Transverse colon (tissue), 4 donors: Measurements from ENCODE around the gene PECR.

Experiments
- CTCF ChIP-seq, 5 experiments: fragments of 200-600 bp in 3 of 5; fragments of 450-650 bp in 2 of 5; sonication (generic) in 3 of 5; IDR thresholded peaks; 1 replicate in 2 of 5; 2 replicates in 3 of 5; pipeline ENCODE4 v1.5.1; 2016 to 2017; ENCODE audit warnings: antibody characterized with exemption in 5 of 5, inconsistent platforms in 3 of 5, mild to moderate bottlenecking in 2 of 5, moderate library complexity in 1 of 5
- POLR2AphosphoS5 ChIP-seq, 3 donors: sonication (generic); formaldehyde crosslinking; IDR thresholded peaks; one replicate each; pipeline ENCODE4 v1.6.1; 2016; ENCODE audit warnings: antibody characterized with exemption in 3 of 3

GRCh38 chr2:216082805-216083204 is 1.2 kb upstream of the PECR start:
- TF ChIP-seq POLR2AphosphoS5 (IDR thresholded peaks at IDR 0.05) (no peak), CTCF (IDR thresholded peaks at IDR 0.05) (no peak)
